H1 (cell line): ENCODE measurements around the gene UBASH3B. TPM values are rescaled to one million over a fixed set of nuclear protein-coding genes. Genes with fewer than 3 reads are reported as not detected.

ENCODE experiments used
- CTBP2 ChIP-seq: IDR thresholded peaks from 2 replicates; pipeline ENCODE4 v1.7.0; 2011; ENCODE audit warnings: borderline replicate concordance, mild to moderate bottlenecking, moderate library complexity, mixed read lengths, low read length; ENCODE audit not compliant: insufficient read depth, insufficient read length
- KDM4A ChIP-seq: IDR thresholded peaks from one replicate; pipeline ENCODE4 v1.7.1; 2012; ENCODE audit warnings: low read depth, mild to moderate bottlenecking, moderate library complexity, low read length, inconsistent platforms; ENCODE audit not compliant: severe bottlenecking
- KDM5A ChIP-seq: fragments of 200-600 bp; IDR thresholded peaks from 2 replicates; pipeline ENCODE4 v1.7.1; 2012; ENCODE audit warnings: mild to moderate bottlenecking, low read length, inconsistent platforms, mixed read lengths
- RNF2 ChIP-seq: fragments of 200-900, 300-1000 bp; sonication (generic); IDR thresholded peaks from 2 replicates; pipeline ENCODE4 v1.7.1; 2016; ENCODE audit warnings: borderline replicate concordance, low read depth, mild to moderate bottlenecking, antibody characterized with exemption, low read length; ENCODE audit not compliant: poor library complexity, severe bottlenecking; ENCODE audit errors: missing control alignments
- polyA plus RNA-seq, 7 experiments: library from polyadenylated mRNA; depleted of rRNA in 3 of 7; stranded (reverse) in 5 of 7; unstranded in 2 of 7; fragments of >200 nt in 5 of 7; fragments of 200-250 nt in 2 of 7; gene quantifications; 1 replicate in 5 of 7; 2 replicates in 1 of 7; 4 replicates in 1 of 7; pipeline versions ENCODE4 v1.2.1 to v1.2.3, GENCODE V29; 2011 to 2013; ENCODE audit warnings: missing spikeins in 2 of 7, mixed read lengths in 2 of 7
- total RNA-seq: library from RNA; stranded (reverse); fragmentation: NEBNext Ultra II Directional; extraction: Animal tissue kit (Norgen Biotek cat#: 25700); gene quantifications from 2 replicates; pipeline ENCODE4 v1.2.1, GENCODE V29; 2021
- TF ChIP-seq, protein P1 (sequence below): fragments of 300-600 bp; sonication (generic); IDR thresholded peaks from 2 replicates; pipeline ENCODE4 v1.7.1; 2012; ENCODE audit warnings: low read length, moderate library complexity, mild to moderate bottlenecking, inconsistent platforms; ENCODE audit not compliant: insufficient replicate concordance

UBASH3B gene
- total and polyA plus RNA-seq, 2 of the 8 experiments (the other 6 are each of a cell fraction or from before 2014, with no cell fraction given), result 7.5 to 9.5 TPM

DNA sequence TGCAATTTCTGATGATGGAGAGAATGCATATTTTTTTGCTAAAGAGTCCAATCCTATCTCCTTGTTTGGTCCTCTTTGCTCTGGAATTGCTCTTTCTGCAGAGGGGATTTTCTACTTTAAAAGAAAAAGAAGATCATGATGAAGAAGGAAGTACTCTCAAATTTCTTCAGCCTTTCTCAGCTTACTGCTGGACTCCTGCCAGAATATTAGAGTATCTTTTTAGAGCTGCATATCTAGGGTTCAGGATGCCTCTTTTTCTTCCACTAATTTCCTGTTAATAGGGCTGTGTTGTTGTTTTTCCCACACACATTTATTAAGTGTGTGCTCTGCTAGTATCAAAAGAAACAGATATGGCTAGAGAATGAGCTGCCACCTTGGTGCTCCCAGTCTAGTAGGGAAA is 18.2 kb downstream of the UBASH3B start (continued):
- no peak for TF ChIP-seq CTBP2
- no peak for TF ChIP-seq RNF2
- TF ChIP-seq, protein P1, sequence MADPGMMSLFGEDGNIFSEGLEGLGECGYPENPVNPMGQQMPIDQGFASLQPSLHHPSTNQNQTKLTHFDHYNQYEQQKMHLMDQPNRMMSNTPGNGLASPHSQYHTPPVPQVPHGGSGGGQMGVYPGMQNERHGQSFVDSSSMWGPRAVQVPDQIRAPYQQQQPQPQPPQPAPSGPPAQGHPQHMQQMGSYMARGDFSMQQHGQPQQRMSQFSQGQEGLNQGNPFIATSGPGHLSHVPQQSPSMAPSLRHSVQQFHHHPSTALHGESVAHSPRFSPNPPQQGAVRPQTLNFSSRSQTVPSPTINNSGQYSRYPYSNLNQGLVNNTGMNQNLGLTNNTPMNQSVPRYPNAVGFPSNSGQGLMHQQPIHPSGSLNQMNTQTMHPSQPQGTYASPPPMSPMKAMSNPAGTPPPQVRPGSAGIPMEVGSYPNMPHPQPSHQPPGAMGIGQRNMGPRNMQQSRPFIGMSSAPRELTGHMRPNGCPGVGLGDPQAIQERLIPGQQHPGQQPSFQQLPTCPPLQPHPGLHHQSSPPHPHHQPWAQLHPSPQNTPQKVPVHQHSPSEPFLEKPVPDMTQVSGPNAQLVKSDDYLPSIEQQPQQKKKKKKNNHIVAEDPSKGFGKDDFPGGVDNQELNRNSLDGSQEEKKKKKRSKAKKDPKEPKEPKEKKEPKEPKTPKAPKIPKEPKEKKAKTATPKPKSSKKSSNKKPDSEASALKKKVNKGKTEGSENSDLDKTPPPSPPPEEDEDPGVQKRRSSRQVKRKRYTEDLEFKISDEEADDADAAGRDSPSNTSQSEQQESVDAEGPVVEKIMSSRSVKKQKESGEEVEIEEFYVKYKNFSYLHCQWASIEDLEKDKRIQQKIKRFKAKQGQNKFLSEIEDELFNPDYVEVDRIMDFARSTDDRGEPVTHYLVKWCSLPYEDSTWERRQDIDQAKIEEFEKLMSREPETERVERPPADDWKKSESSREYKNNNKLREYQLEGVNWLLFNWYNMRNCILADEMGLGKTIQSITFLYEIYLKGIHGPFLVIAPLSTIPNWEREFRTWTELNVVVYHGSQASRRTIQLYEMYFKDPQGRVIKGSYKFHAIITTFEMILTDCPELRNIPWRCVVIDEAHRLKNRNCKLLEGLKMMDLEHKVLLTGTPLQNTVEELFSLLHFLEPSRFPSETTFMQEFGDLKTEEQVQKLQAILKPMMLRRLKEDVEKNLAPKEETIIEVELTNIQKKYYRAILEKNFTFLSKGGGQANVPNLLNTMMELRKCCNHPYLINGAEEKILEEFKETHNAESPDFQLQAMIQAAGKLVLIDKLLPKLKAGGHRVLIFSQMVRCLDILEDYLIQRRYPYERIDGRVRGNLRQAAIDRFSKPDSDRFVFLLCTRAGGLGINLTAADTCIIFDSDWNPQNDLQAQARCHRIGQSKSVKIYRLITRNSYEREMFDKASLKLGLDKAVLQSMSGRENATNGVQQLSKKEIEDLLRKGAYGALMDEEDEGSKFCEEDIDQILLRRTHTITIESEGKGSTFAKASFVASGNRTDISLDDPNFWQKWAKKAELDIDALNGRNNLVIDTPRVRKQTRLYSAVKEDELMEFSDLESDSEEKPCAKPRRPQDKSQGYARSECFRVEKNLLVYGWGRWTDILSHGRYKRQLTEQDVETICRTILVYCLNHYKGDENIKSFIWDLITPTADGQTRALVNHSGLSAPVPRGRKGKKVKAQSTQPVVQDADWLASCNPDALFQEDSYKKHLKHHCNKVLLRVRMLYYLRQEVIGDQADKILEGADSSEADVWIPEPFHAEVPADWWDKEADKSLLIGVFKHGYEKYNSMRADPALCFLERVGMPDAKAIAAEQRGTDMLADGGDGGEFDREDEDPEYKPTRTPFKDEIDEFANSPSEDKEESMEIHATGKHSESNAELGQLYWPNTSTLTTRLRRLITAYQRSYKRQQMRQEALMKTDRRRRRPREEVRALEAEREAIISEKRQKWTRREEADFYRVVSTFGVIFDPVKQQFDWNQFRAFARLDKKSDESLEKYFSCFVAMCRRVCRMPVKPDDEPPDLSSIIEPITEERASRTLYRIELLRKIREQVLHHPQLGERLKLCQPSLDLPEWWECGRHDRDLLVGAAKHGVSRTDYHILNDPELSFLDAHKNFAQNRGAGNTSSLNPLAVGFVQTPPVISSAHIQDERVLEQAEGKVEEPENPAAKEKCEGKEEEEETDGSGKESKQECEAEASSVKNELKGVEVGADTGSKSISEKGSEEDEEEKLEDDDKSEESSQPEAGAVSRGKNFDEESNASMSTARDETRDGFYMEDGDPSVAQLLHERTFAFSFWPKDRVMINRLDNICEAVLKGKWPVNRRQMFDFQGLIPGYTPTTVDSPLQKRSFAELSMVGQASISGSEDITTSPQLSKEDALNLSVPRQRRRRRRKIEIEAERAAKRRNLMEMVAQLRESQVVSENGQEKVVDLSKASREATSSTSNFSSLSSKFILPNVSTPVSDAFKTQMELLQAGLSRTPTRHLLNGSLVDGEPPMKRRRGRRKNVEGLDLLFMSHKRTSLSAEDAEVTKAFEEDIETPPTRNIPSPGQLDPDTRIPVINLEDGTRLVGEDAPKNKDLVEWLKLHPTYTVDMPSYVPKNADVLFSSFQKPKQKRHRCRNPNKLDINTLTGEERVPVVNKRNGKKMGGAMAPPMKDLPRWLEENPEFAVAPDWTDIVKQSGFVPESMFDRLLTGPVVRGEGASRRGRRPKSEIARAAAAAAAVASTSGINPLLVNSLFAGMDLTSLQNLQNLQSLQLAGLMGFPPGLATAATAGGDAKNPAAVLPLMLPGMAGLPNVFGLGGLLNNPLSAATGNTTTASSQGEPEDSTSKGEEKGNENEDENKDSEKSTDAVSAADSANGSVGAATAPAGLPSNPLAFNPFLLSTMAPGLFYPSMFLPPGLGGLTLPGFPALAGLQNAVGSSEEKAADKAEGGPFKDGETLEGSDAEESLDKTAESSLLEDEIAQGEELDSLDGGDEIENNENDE, result no peak
- TF ChIP-seq KDM5A, result no peak
- TF ChIP-seq KDM4A, result no peak
